HG03066 (cell line): ENCODE measurements around the gene POFUT1.

Experiments used
- ATAC-seq: cut with Tn5 transposase; IDR thresholded peaks from one replicate; pipeline ENCODE4 v1.9.1; 2021; ENCODE audit warnings: low read depth; ENCODE audit not compliant: unreplicated experiment

The POFUT1 gene

DNA sequence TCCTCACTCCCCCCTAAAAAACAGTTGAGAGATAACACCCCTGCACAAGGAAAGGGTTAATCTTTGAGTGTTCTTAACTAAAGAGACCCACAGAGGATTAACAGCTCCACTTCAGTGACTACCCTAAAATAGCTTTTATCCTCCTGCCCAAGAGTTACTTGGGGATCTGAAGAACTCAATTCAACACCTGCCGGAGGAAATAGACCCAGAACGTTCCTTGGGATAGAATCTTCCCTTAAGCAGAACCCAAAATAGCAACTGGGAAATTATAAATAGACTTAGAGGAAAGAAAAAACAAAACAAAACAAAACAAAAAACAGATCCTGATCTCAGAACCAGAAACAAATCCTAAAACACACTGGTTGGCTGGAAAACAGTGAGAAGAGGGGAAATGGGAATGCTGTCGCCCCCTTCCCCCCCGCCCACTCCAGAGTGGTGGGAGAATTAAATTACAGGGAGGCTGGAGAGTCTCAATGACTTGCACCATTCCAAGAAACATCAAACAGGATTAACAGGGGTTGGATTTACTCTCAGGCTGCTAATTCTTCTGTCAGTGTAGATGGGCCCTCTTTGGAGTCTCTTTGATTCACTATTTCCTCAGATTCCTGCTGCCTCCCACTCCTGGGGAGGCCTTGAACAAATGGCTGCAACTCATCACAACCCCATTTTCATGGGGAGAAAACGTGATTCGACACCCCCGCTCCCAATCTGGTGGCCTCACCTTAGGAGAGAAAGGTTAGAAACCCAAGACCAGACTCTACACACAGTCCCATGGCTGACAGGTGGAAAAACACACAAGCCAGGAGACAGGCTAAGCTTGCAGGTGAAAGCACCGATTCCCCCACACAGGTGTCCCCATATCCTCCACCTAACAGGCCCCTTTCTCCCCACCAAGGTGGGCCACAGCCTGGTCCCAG lies 1.6 kb upstream of the POFUT1 start:
- no peak for ATAC-seq

DNA sequence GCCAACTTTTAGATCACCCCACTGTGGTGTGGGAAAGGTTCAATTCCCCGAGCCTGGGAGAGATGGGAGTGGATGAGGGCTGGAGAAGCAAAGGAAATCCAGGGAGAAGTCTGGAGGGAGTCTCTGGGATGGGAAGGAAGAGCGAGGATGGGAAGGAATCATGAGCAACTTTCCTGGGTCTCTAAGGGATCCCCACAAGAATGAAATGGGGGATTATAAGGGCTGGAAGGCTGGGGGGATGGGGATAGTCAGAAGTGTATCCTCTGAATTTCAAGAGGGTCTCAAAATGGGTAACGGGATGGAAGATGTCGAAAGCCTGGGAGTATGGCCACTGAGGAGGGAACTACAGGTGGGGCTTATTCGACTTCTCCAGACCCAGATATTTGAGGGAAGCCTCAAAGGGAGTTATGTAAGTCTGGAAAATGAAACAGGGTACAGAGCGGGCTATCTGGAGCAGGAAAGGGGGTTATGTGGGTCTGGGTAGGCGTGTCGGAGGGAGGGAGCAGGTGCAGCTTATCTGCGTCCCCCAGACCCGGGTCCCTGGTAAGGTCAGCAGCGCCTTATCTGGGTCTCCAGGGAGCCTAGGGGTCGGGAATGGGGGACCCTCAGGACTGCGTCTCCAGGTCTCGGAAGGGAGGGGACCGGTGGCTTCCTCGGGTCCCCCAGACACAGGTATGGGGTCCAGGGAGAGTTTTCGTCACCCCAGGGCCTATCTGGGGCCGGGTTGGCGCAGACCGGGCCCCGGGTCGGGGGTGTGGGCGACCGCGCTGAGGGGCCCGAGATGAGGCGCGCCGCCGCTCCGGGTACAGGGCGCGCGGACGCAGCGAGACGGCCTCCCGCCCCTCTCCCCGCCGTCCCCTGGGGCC lies 687 bp upstream of the POFUT1 start:
- ATAC-seq = no peak

DNA sequence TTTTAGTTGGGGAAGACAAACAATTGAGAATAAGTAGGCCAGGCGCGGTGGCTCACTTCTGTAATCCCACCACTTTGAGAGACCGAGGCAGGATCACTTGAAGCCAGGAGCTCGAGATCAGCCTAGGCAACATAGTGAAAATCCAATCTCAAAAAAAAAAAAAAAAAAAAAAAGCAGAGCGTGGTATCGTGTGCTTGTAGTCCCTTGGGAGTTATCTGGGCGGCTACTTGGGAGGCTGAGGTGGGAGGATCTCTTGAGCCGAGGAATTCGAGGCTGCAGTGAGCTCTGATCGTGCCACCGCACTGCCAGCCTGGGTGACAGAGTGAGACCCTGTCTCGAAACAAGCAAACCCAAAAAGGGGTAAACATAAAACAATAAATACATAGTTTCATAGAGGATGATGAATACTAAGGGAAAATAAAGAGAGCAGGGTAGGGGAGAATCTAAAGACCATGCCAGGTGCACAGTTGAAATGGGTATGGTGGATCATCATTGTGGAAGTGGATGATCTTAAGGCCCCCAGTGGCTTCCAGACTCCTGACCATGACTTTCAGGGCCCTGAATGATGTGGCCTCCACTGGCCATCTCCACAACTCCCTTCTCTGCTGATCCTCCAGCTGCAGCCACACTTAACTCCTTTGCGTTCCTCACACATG lies 947 bp downstream of the POFUT1 start:
- ATAC-seq = no peak

GRCh38 chr20:32209850-32210605 lies 2.3 kb downstream of the POFUT1 start:
- ATAC-seq = no peak

DNA sequence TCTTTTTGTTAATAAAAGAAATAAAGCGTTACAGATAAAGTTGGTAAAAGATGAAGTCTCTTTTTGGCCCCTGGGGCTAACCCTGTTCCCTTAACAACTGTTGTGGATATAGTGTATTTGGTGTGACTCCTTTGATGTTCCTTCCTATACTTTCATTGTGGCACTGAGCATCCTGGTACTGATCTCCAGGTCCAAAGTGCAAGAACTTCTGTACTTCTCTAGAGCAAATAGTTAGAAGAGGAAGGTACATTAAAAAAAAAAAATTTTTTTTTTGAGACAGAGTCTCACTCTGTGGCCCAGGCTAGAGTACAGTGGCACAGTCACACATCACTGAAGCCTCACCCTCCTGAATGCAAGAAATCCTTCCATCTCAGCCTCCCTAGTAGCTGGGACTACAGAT lies 6.2 kb downstream of the POFUT1 start:
- no peak for ATAC-seq

DNA sequence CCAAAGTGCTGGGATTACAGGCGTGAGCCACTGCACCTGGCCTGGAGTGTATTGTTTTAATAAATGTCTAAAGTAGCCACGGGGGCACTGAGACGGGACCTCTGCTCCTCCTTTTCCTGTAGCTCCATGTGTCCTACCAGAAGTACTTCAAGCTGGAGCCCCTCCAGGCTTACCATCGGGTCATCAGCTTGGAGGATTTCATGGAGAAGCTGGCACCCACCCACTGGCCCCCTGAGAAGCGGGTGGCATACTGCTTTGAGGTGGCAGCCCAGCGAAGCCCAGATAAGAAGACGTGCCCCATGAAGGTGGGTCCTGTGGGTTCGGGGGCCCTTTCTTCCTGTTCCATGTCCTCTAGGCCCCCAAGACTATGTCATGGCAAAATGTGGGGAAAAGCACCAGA lies 7.5 kb downstream of the POFUT1 start:
- ATAC-seq = no peak

GRCh38 chr20:32215729-32216128 lies 8.0 kb downstream of the POFUT1 start:
- no peak for ATAC-seq

DNA sequence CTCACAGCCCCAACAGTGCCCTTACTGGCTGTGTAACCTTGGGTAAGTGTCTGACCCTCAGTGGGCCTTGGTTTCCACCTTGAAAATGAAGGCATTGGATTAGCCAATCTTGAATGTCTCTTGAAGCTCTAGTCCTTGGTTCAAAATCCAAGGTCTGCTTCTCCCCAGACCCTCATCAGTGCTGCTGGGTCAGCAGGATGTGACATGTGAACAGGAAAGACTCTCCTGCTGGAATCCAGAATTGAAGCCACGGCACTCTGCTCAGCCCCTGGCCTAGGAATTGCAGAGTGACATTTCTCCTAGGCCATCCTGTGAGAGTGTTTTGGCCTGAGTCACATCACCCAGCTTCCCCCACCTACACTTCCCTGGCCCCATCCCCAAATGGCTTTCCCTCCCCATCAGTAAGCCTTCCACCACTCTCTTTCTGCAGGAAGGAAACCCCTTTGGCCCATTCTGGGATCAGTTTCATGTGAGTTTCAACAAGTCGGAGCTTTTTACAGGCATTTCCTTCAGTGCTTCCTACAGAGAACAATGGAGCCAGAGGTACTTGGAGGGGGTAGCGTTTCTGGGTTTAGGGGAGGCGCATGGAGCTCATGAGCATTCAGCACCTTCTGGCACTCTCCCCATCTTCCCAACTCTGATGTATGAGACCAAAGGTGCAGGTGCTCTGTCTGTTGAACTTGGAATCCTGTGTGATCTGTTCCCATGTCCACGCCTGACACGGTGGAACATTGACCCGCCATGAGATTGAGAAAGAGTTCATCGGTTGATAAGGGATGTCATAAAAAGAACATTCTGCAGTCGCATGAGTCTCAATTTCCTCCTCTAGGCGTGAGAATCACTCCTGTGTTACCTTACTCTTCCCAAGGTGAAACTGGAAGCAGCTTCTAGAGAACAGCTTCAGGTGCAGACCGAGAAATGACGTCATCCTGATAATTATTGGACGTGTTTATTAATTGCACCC lies 8.8 kb downstream of the POFUT1 start:
- ATAC-seq = no peak

GRCh38 chr20:32218156-32218900 lies 10.6 kb downstream of the POFUT1 start:
- no peak for ATAC-seq

- ATAC-seq = no peak
Observed at GRCh38 chr20:32224463-32224862, 16.8 kb downstream of the POFUT1 start.

DNA sequence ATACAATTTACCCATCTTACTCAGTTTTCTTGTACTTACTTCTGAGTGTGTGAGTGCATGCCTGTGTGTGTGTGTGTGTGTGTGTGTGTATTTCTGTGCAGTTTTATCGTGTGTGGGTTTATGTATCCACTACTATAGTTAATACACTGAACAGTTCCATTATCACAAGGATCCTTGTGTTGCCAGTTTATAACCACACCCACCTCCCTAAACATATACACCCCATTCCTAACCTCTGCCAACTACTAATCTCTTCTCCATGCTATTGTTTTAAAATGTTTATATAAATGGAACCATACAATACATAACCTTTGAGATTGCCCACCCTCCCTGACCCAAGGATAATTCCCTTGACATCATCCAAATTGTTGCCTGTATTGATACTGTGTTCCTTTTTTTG lies 18.7 kb downstream of the POFUT1 start:
- no peak for ATAC-seq

DNA sequence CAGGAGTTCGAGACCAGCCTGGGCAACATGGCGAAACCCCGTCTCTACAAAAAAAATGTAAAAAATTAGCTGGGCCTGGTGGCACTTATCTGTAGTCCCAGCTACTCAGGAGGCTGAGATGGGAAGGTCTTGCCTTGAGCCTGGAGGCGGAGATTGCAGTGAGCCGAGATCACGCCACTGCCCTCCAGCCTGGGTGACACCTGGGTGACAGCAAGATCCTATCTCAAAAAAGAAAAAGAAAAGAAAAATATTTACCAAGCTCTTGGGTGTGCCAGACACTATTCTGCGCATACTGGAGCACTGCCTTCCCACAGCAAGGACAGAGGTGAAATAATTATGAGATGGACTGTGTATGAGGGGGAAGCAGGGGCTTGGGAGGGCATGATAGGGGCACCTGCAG lies 19.6 kb downstream of the POFUT1 start:
- no peak for ATAC-seq

DNA sequence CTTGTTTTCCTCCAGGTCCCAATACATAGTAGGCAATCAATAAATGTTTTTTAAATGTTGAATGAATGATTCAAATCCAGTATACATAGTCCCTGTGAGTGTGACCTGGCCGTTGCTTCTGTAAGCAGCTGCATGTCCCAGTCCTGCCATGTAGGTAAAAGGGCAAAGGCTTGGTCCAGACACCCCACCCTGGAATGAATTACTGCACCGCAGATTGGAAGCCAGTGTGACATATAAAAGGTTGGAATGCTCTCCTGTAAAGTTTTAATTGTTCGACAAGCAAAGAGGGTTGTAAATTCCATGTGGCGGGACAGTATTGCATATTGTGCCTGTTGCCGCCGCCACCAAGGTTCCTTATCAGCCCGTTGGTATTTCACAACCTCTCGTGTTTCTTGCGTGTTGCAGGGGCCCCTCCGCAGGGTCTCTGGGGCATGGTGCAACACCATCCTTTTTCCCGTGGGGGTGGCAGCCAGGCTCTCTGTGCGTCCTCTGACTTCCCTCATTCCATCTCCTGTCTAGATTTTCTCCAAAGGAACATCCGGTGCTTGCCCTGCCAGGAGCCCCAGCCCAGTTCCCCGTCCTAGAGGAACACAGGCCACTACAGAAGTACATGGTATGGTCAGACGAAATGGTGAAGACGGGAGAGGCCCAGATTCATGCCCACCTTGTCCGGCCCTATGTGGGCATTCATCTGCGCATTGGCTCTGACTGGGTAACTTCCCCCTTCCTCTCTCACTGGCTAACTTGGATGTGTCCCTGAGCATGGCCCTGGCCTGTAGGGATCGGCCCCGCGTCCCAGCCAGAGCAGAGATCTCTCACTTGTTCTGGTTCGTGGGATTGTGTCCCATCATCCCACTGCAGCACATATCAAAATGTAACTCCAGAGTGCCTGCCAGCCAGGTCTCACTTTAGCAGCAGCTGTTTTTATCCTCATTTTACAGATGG lies 20.3 kb downstream of the POFUT1 start:
- ATAC-seq = no peak

DNA sequence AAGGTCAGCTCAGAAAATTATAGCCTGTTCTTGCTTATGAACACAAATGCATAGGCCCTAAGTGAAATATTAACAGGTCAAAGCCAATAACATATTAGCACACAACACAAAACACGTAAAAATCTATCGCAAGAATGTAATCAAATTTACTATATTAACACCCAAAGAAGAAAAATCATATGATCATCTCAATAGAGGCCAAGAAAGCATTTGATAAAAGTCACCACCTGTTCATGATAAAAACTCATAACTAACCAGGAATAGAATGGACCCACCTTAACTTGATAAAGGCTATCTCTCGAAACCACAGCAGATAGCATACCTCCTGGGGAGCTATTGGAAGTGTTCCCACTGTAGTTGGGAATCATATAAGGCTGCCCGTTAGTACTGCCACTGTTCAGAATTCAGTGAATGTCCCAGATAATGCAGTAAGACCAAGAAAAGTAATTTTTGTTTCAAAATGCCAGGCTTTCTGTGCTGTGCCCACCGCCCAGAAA lies 21.6 kb downstream of the POFUT1 start:
- no peak for ATAC-seq

DNA sequence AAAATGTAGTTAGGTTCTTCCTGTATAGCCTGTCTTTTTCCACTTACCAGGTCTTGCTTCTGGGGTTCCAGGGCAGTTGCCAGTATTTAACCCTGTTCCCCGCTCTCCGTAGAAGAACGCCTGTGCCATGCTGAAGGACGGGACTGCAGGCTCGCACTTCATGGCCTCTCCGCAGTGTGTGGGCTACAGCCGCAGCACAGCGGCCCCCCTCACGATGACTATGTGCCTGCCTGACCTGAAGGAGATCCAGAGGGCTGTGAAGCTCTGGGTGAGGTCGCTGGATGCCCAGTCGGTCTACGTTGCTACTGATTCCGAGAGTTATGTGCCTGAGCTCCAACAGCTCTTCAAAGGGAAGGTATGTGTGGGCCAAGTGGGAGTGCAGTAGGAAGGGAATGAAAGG lies 23.0 kb downstream of the POFUT1 start:
- ATAC-seq = no peak

DNA sequence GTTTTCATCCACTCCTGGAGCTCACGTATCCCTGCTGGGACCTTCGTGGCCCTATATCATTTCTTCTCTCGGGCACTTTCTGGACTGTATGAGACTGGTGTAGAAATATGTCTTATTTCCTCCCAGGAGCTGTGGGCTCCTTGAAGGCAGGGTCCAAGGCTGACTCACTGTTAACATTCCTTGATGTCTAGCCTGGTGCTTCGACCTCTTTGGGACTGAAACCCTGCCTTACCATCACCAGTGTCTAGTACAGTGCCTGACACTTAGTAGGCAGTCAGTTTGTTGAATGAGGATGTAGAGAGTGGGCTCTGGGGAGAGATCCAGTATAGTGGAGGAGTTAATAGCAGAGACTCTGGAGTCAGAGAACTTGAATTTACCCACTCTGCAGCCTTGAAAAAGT lies 23.6 kb downstream of the POFUT1 start:
- ATAC-seq = no peak

DNA sequence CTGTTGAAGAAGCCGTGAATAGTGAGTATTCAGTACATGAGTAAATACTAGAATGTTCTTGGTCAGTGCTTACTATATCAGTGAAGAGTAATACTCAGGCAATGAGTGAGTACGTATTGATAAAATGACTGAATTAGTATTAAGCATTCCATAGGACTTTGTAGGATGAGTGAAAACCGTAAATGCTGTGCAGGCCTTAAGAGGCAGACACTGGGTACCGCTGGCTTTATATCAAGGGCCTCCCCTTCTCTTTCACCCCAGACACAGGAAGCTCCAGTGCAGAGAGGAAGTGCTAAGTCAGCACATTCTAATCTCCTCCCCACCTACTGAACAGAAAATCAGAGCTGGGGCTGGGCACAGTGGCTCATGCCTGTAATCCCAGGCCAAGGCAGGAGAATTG lies 24.2 kb downstream of the POFUT1 start:
- no peak for ATAC-seq
